ENCODE measurements around the gene COL18A1. TPM values are rescaled to one million over a fixed set of nuclear protein-coding genes. Genes with fewer than 3 reads are reported as not detected.
"Not testable (repeated sequence)": the region's sequence is repeated elsewhere in the genome, so short reads cannot be mapped to it uniquely, and the experiment has no call there.

Gene COL18A1
- polyA plus RNA-seq, 3 donors from 2014 or later: 0.30 to 1.8 (median 0.46) TPM

GRCh38 chr21:45431781-45432572, 27.0 kb downstream of the COL18A1 start:
- Mint-ChIP-seq H3K27ac (no peak overlapping the region), H3K4me3 (no peak overlapping the region), H3K9me3 (no peaks in the 10 kb centered on the region), H3K36me3 (no peaks in the 10 kb centered on the region), H3K27me3 (ENCODE audit: low read depth in 3 of 3) (peaks cover 0 to 8% (median 3%) of the 10 kb centered on the region in 3 donors), H3K4me1 (no peaks in the 10 kb centered on the region)
- DNase-seq: no peak

- no peak overlapping the region for H3K4me3 Mint-ChIP-seq
- H3K36me3 Mint-ChIP-seq: no peaks in the 10 kb centered on the region
- no peak overlapping the region for H3K27ac Mint-ChIP-seq
- DNase-seq: no peak
- H3K9me3 Mint-ChIP-seq: no peaks in the 10 kb centered on the region
- H3K27me3 Mint-ChIP-seq (ENCODE audit: low read depth in 3 of 3): peaks cover 0 to 8% (median 3%) of the 10 kb centered on the region in 3 donors
- no peaks in the 10 kb centered on the region for H3K4me1 Mint-ChIP-seq
Measured at GRCh38 chr21:45432575-45433255, 27.8 kb downstream of the COL18A1 start.

GRCh38 chr21:45433301-45433700, 28.3 kb downstream of the COL18A1 start:
- H3K36me3 Mint-ChIP-seq: no peaks in the 10 kb centered on the region
- H3K27ac Mint-ChIP-seq: no peak overlapping the region
- peaks cover 0 to 8% (median 3%) of the 10 kb centered on the region in 3 donors for H3K27me3 Mint-ChIP-seq (ENCODE audit: low read depth in 3 of 3)

GRCh38 chr21:45433911-45434644, 29.1 kb downstream of the COL18A1 start:
- no peaks in the 10 kb centered on the region for H3K36me3 Mint-ChIP-seq
- peaks cover 0 to 1% of the 10 kb centered on the region in 2 donors for H3K4me1 Mint-ChIP-seq
- peaks cover 2 to 10% (median 2%) of the 10 kb centered on the region in 3 donors for H3K27me3 Mint-ChIP-seq (ENCODE audit: low read depth in 3 of 3)
- no peaks in the 10 kb centered on the region for H3K9me3 Mint-ChIP-seq
- no peak overlapping the region for H3K27ac Mint-ChIP-seq
- H3K4me3 Mint-ChIP-seq: no peak overlapping the region
- DNase-seq: no peak

More at GRCh38 chr21:45433301-45433700, 28.3 kb downstream of the COL18A1 start:
- no peak for DNase-seq
- Mint-ChIP-seq H3K4me3 (no peak overlapping the region), H3K4me1 (no peaks in the 10 kb centered on the region), H3K9me3 (no peaks in the 10 kb centered on the region)

- peaks cover 1 to 8% (median 2%) of the 10 kb centered on the region in 3 donors for H3K27me3 Mint-ChIP-seq (ENCODE audit: low read depth in 3 of 3)
- peaks cover 4 to 5% of the 10 kb centered on the region in 2 donors for H3K4me1 Mint-ChIP-seq
- no peaks in the 10 kb centered on the region for H3K36me3 Mint-ChIP-seq
- H3K27ac Mint-ChIP-seq: no peak overlapping the region
- no peak overlapping the region for H3K4me3 Mint-ChIP-seq
- H3K9me3 Mint-ChIP-seq: no peaks in the 10 kb centered on the region
- no peak for DNase-seq
Measured at GRCh38 chr21:45434645-45435217, 29.8 kb downstream of the COL18A1 start.

GRCh38 chr21:45435405-45435981, 30.5 kb downstream of the COL18A1 start:
- Mint-ChIP-seq H3K27ac (no peak overlapping the region), H3K4me1 (peaks cover 4 to 5% of the 10 kb centered on the region in 2 donors), H3K4me3 (no peak overlapping the region), H3K36me3 (no peaks in the 10 kb centered on the region), H3K9me3 (no peaks in the 10 kb centered on the region), H3K27me3 (ENCODE audit: low read depth in 3 of 3) (peaks cover 1 to 8% (median 2%) of the 10 kb centered on the region in 3 donors)
- DNase-seq: no peak

- Mint-ChIP-seq H3K27me3 (ENCODE audit: low read depth in 3 of 3) (peaks cover 1 to 7% (median 2%) of the 10 kb centered on the region in 3 donors), H3K36me3 (no peaks in the 10 kb centered on the region), H3K4me3 (no peak overlapping the region), H3K4me1 (peaks cover 4 to 5% of the 10 kb centered on the region in 2 donors), H3K9me3 (no peaks in the 10 kb centered on the region), H3K27ac (no peak overlapping the region)
- no peak for DNase-seq
Measured at GRCh38 chr21:45436351-45437065, 31.5 kb downstream of the COL18A1 start.

GRCh38 chr21:45437844-45438243, 32.9 kb downstream of the COL18A1 start:
- not testable (repeated sequence) for H3K4me1 Mint-ChIP-seq; H3K36me3 Mint-ChIP-seq; H3K4me3 Mint-ChIP-seq; H3K27me3 Mint-ChIP-seq (ENCODE audit: low read depth in 3 of 3); DNase-seq; H3K27ac Mint-ChIP-seq; H3K9me3 Mint-ChIP-seq

- DNase-seq: no peak
- H3K27me3 Mint-ChIP-seq (ENCODE audit: low read depth in 3 of 3): peaks cover 1 to 5% (median 2%) of the 10 kb centered on the region in 3 donors
- H3K36me3 Mint-ChIP-seq: no peaks in the 10 kb centered on the region
- peaks cover 4 to 5% of the 10 kb centered on the region in 2 donors for H3K4me1 Mint-ChIP-seq
- H3K4me3 Mint-ChIP-seq: peak overlapping the region in 2 of 5 donors; percentile 71 to 76
- no peaks in the 10 kb centered on the region for H3K9me3 Mint-ChIP-seq
- H3K27ac Mint-ChIP-seq: no peak overlapping the region
Measured at GRCh38 chr21:45438391-45439145, 33.6 kb downstream of the COL18A1 start.

GRCh38 chr21:45439161-45439872, 34.4 kb downstream of the COL18A1 start:
- peak overlapping the region in 2 of 6 donors; percentile 61 to 74 for H3K27ac Mint-ChIP-seq
- H3K4me1 Mint-ChIP-seq: peaks cover 4 to 5% of the 10 kb centered on the region in 2 donors
- no peaks in the 10 kb centered on the region for H3K9me3 Mint-ChIP-seq
- H3K4me3 Mint-ChIP-seq: peak overlapping the region; percentile 38 to 76 (median 66)
- H3K27me3 Mint-ChIP-seq (ENCODE audit: low read depth in 3 of 3): peaks cover 1 to 5% (median 2%) of the 10 kb centered on the region in 3 donors
- DNase-seq: peak; percentile 77 to 82 (median 78)
- no peaks in the 10 kb centered on the region for H3K36me3 Mint-ChIP-seq

- Mint-ChIP-seq H3K9me3 (no peaks in the 10 kb centered on the region), H3K4me3 (no peak overlapping the region), H3K4me1 (peaks cover 4 to 5% of the 10 kb centered on the region in 2 donors), H3K27me3 (ENCODE audit: low read depth in 3 of 3) (peaks cover 1 to 5% (median 2%) of the 10 kb centered on the region in 3 donors), H3K36me3 (no peaks in the 10 kb centered on the region), H3K27ac (no peak overlapping the region)
- DNase-seq: no peak
Measured at GRCh38 chr21:45439901-45440461, 35.0 kb downstream of the COL18A1 start.

Measured in immature natural killer cell (primary cell).